Endothelial cell (in vitro differentiated cells): ENCODE data around the gene GGCT. TPM values are rescaled to one million over a fixed set of nuclear protein-coding genes. Genes with fewer than 3 reads are reported as not detected.

ENCODE experiments used
- DNase-seq: peaks from one replicate; pipeline ENCODE4 v3.0.0; 2021; ENCODE audit warnings: low spot score
- H3K27ac Mint-ChIP-seq: one replicate; pipeline ENCODE4 v1.8.0; 2021; ENCODE audit warnings: mixed read lengths, inconsistent platforms; ENCODE audit not compliant: unreplicated experiment
- H3K27me3 Mint-ChIP-seq: one replicate; pipeline ENCODE4 v1.8.0; 2021; ENCODE audit warnings: mild to moderate bottlenecking, moderate library complexity, mixed read lengths, inconsistent platforms; ENCODE audit not compliant: unreplicated experiment
- H3K36me3 Mint-ChIP-seq: one replicate; pipeline ENCODE4 v1.8.0; 2021; ENCODE audit warnings: mild to moderate bottlenecking, low read depth, mixed read lengths, inconsistent platforms; ENCODE audit not compliant: unreplicated experiment
- H3K4me1 Mint-ChIP-seq: one replicate; pipeline ENCODE4 v1.8.0; 2021; ENCODE audit warnings: mild to moderate bottlenecking, mixed read lengths, inconsistent platforms; ENCODE audit not compliant: unreplicated experiment
- H3K4me3 Mint-ChIP-seq: one replicate; pipeline ENCODE4 v1.8.0; 2021; ENCODE audit warnings: mild to moderate bottlenecking, mixed read lengths, inconsistent platforms; ENCODE audit not compliant: unreplicated experiment
- H3K9me3 Mint-ChIP-seq: one replicate; pipeline ENCODE4 v1.8.0; 2021; ENCODE audit warnings: mixed read lengths, inconsistent platforms; ENCODE audit not compliant: unreplicated experiment
- CTCF ChIP-seq: fragments of 200-600 bp; sonication (generic); IDR thresholded peaks from one replicate; pipeline ENCODE4 v1.5.0; 2021; ENCODE audit warnings: antibody characterized with exemption; ENCODE audit not compliant: unreplicated experiment
- total RNA-seq: library from RNA; stranded (reverse); fragmentation: NEBNext Ultra II Directional; extraction: Animal tissue kit (Norgen Biotek cat#: 25700); gene quantifications from one replicate; pipeline ENCODE4 v1.2.1, GENCODE V29; 2021; ENCODE audit not compliant: unreplicated experiment

Gene GGCT
- total RNA-seq, 1 donor from 2014 or later, result 34.0 TPM

- H3K27me3 Mint-ChIP-seq, result peaks cover 4% of the 10 kb centered on the region
- TF ChIP-seq CTCF, result no peak
- H3K9me3 Mint-ChIP-seq, result no peaks in the 10 kb centered on the region
- no peak overlapping the region for H3K4me3 Mint-ChIP-seq
- peaks cover 6% of the 10 kb centered on the region for H3K36me3 Mint-ChIP-seq
- no peak for DNase-seq
- peaks cover 22% of the 10 kb centered on the region for H3K4me1 Mint-ChIP-seq
- no peak overlapping the region for H3K27ac Mint-ChIP-seq
Observed at GRCh38 chr7:30549931-30550493, 45.4 kb upstream of the GGCT start.

GRCh38 chr7:30548845-30549244 is 44.2 kb upstream of the GGCT start:
- H3K27me3 Mint-ChIP-seq, result peaks cover 4% of the 10 kb centered on the region
- H3K27ac Mint-ChIP-seq, result peak overlapping the region; percentile 92
- peak overlapping the region; percentile 21 for H3K4me3 Mint-ChIP-seq

GRCh38 chr7:30546596-30546995 is 42.0 kb upstream of the GGCT start:
- no peak for DNase-seq
- Mint-ChIP-seq H3K27me3 (peaks cover 4% of the 10 kb centered on the region), H3K36me3 (peaks cover 3% of the 10 kb centered on the region), H3K27ac (no peak overlapping the region), H3K9me3 (no peaks in the 10 kb centered on the region), H3K4me1 (peaks cover 25% of the 10 kb centered on the region), H3K4me3 (no peak overlapping the region)
- no peak for TF ChIP-seq CTCF

More at GRCh38 chr7:30548845-30549244, 44.2 kb upstream of the GGCT start:
- Mint-ChIP-seq H3K4me1 (peaks cover 26% of the 10 kb centered on the region), H3K36me3 (peaks cover 3% of the 10 kb centered on the region), H3K9me3 (no peaks in the 10 kb centered on the region)
- TF ChIP-seq CTCF, result peak; percentile 82
- DNase-seq, result peak; percentile 73

- no peaks in the 10 kb centered on the region for H3K9me3 Mint-ChIP-seq
- H3K27ac Mint-ChIP-seq, result no peak overlapping the region
- H3K27me3 Mint-ChIP-seq, result peaks cover 4% of the 10 kb centered on the region
- no peak for DNase-seq
- no peak for TF ChIP-seq CTCF
- no peak overlapping the region for H3K4me3 Mint-ChIP-seq
- H3K36me3 Mint-ChIP-seq, result peaks cover 3% of the 10 kb centered on the region
- peaks cover 21% of the 10 kb centered on the region for H3K4me1 Mint-ChIP-seq
Observed at GRCh38 chr7:30545791-30546555, 41.3 kb upstream of the GGCT start.
